Karpas-422 (cell line): ENCODE measurements around the gene ITGB7. TPM values are rescaled to one million over a fixed set of nuclear protein-coding genes. Genes with fewer than 3 reads are reported as not detected.

Experiments
- DNase-seq: peaks from one replicate; pipeline ENCODE4 v3.0.0-alpha.2; 2015
- H2AFZ ChIP-seq: fragments of 200-600 bp; sonication (generic); 2 replicates; pipeline ENCODE4 v1.6.1; 2014; ENCODE audit warnings: antibody characterized with exemption, low read length, mixed read lengths
- H3K27ac ChIP-seq: fragments of 200-600 bp; sonication (generic); 2 replicates; pipeline ENCODE4 v1.5.1; 2014; ENCODE audit warnings: mild to moderate bottlenecking, low read length, moderate library complexity
- H3K27me3 ChIP-seq: fragments of 200-600 bp; sonication (generic); 2 replicates; pipeline ENCODE4 v1.6.1; 2014; ENCODE audit warnings: low read length, mixed read lengths
- H3K36me3 ChIP-seq: fragments of 200-600 bp; sonication (generic); 2 replicates; pipeline ENCODE4 v1.6.1; 2014; ENCODE audit warnings: low read length, mixed read lengths; ENCODE audit not compliant: insufficient read depth
- H3K4me1 ChIP-seq: fragments of 200-600 bp; sonication (generic); 2 replicates; pipeline ENCODE4 v1.6.1; 2014; ENCODE audit warnings: mild to moderate bottlenecking, low read length, mixed read lengths
- H3K4me2 ChIP-seq: fragments of 200-600 bp; sonication (generic); 2 replicates; pipeline ENCODE4 v1.6.1; 2014; ENCODE audit warnings: low read length, low read depth, mild to moderate bottlenecking; ENCODE audit not compliant: poor library complexity, severe bottlenecking
- H3K4me3 ChIP-seq: fragments of 200-600 bp; sonication (generic); 2 replicates; pipeline ENCODE4 v1.5.1; 2014; ENCODE audit warnings: mild to moderate bottlenecking, antibody characterized with exemption, low read length, mixed read lengths
- H3K79me2 ChIP-seq: fragments of 200-600 bp; sonication (generic); 2 replicates; pipeline ENCODE4 v1.6.1; 2014; ENCODE audit warnings: mild to moderate bottlenecking, low read length, mixed read lengths
- H3K9ac ChIP-seq: fragments of 200-600 bp; sonication (generic); 2 replicates; pipeline ENCODE4 v1.6.0; 2014; ENCODE audit warnings: low read length
- H3K9me2 ChIP-seq: fragments of 200-600 bp; sonication (generic), shearing (Covaris generic); replicated peaks from 2 replicates; pipeline ENCODE4 v1.6.0; 2014; ENCODE audit warnings: mild to moderate bottlenecking, low read length, moderate library complexity; ENCODE audit not compliant: insufficient read depth
- H3K9me3 ChIP-seq: fragments of 300-700, 200-600 bp; sonication (generic); 2 replicates; pipeline ENCODE4 v1.6.1; 2014; ENCODE audit warnings: low read length, mixed read lengths
- H4K20me1 ChIP-seq: fragments of 200-600 bp; sonication (generic); 2 replicates; pipeline ENCODE4 v1.6.1; 2014; ENCODE audit warnings: mild to moderate bottlenecking, antibody characterized with exemption, low read length, low read depth; ENCODE audit not compliant: insufficient read depth
- total RNA-seq: library from RNA; depleted of rRNA; stranded (reverse); fragments of >200 nt; shearing (Covaris generic); gene quantifications from 2 replicates; pipeline ENCODE4 v1.2.3, GENCODE V29; 2014; ENCODE audit warnings: low replicate concordance

ITGB7 gene
- total RNA-seq, 1 experiment from 2014 or later, result 124 TPM

DNA sequence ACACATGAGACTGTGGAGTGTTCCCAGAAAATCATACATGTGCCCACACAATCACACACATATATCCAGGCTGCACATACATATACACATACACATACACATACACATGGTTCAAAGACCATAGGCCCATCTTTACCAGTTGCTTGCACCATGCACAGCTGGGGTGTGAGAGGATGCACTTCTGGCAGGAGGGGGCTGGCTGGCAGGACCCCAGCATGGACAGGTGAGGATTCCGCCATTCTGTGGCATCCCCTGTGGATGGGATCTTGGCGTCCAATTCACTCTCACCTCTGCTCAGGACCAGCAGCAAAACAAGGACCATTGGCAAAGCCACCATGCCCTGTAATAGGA lies 7.0 kb downstream of the ITGB7 start:
- H3K9ac ChIP-seq, result peak overlapping the region; percentile 62
- H3K27me3 ChIP-seq, result no peaks in the 10 kb centered on the region
- H3K79me2 ChIP-seq, result peaks cover 42% of the 10 kb centered on the region
- H3K36me3 ChIP-seq, result peaks cover 25% of the 10 kb centered on the region
- no peak for DNase-seq
- H3K4me1 ChIP-seq, result peaks cover 60% of the 10 kb centered on the region
- H2AFZ ChIP-seq, result no peak overlapping the region
- no peaks in the 10 kb centered on the region for H4K20me1 ChIP-seq
- peak overlapping the region; percentile 95 for H3K27ac ChIP-seq
- no peaks in the 10 kb centered on the region for H3K9me3 ChIP-seq
- peak overlapping the region; percentile 47 for H3K4me3 ChIP-seq
- H3K4me2 ChIP-seq, result peak overlapping the region; percentile 74
- no peaks in the 10 kb centered on the region for H3K9me2 ChIP-seq

DNA sequence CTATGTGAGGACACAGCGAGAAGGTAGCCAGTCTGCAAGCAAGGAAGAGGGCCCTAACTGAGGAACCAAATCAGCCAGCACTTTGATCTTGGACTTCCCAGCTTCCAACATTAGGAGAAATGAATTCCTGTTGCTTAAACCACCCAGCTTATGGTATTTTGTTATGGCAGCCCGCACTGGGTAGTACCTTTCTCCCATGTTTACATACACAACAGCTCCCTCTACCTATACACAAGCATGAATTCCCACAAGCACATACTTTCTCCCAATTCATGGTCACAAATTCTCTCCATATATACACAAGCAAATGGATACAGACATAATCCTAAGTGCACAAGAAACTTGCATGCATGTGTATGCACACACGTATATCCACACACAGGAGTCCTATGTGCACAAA lies 7.4 kb downstream of the ITGB7 start:
- Histone ChIP-seq H4K20me1 (no peaks in the 10 kb centered on the region), H2AFZ (no peak overlapping the region), H3K4me2 (peak overlapping the region; percentile 74)

DNA sequence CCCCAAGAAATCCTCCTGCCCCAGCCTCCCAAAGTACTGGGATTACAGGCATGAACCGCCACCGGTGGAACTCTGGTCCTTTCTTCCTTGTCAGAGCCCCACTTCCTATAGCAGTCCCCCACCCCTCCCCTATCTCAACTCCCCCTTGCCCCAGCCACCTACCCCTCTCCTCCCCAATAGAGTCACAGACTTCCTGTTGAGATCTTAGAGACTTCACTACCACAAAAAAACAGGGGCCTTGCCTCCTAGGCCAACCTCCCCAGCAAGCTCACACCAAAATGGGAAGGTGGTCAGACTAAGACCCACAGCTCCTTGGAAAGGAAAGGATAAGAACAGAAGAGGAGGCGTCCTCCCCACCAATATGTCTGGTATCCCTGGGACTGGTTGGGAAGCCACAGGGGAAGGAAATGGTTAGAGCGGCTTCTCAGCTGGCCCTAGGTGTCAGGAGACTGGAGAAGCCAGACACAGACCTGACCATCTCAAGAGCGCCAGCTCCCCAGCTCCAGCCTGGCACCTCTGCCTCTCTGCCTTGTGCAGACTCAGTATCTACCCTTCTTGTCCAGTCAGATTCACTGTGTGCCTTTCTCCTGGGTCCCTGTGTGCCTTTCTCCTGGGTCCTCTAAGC lies 8.5 kb downstream of the ITGB7 start:
- peak overlapping the region; percentile 95 for H3K27ac ChIP-seq
- DNase-seq, result no peak
- no peaks in the 10 kb centered on the region for H4K20me1 ChIP-seq
- no peak overlapping the region for H2AFZ ChIP-seq
- H3K4me3 ChIP-seq, result no peak overlapping the region
- H3K9ac ChIP-seq, result peak overlapping the region; percentile 13; the same call in 1 of the 2 replicates
- peaks cover 27% of the 10 kb centered on the region for H3K79me2 ChIP-seq
- H3K9me3 ChIP-seq, result no peaks in the 10 kb centered on the region
- peaks cover 17% of the 10 kb centered on the region for H3K36me3 ChIP-seq
- no peaks in the 10 kb centered on the region for H3K27me3 ChIP-seq
- H3K4me1 ChIP-seq, result peaks cover 48% of the 10 kb centered on the region
- H3K9me2 ChIP-seq, result no peaks in the 10 kb centered on the region
- no peak overlapping the region for H3K4me2 ChIP-seq

More for the DNA sequence above, 7.4 kb downstream of the ITGB7 start:
- Histone ChIP-seq H3K36me3 (peaks cover 25% of the 10 kb centered on the region), H3K27me3 (no peaks in the 10 kb centered on the region), H3K4me3 (peak overlapping the region; percentile 47), H3K9ac (peak overlapping the region; percentile 62), H3K9me3 (no peaks in the 10 kb centered on the region), H3K27ac (peak overlapping the region; percentile 95), H3K4me1 (peaks cover 56% of the 10 kb centered on the region), H3K9me2 (no peaks in the 10 kb centered on the region), H3K79me2 (peaks cover 38% of the 10 kb centered on the region)
- no peak for DNase-seq

- no peak overlapping the region for H3K9ac ChIP-seq
- H3K4me1 ChIP-seq, result peaks cover 33% of the 10 kb centered on the region
- H2AFZ ChIP-seq, result no peak overlapping the region
- H3K36me3 ChIP-seq, result peaks cover 24% of the 10 kb centered on the region; the same call in 1 of the 2 replicates
- no peak overlapping the region for H3K27ac ChIP-seq
- no peaks in the 10 kb centered on the region for H3K9me3 ChIP-seq
- H4K20me1 ChIP-seq, result no peaks in the 10 kb centered on the region
- H3K79me2 ChIP-seq, result peaks cover 13% of the 10 kb centered on the region
- H3K4me2 ChIP-seq, result no peak overlapping the region
- H3K4me3 ChIP-seq, result no peak overlapping the region
- H3K9me2 ChIP-seq, result no peaks in the 10 kb centered on the region
- no peak for DNase-seq
- H3K27me3 ChIP-seq, result no peaks in the 10 kb centered on the region
Measured at GRCh38 chr12:53197011-53197640, 9.9 kb downstream of the ITGB7 start.

DNA sequence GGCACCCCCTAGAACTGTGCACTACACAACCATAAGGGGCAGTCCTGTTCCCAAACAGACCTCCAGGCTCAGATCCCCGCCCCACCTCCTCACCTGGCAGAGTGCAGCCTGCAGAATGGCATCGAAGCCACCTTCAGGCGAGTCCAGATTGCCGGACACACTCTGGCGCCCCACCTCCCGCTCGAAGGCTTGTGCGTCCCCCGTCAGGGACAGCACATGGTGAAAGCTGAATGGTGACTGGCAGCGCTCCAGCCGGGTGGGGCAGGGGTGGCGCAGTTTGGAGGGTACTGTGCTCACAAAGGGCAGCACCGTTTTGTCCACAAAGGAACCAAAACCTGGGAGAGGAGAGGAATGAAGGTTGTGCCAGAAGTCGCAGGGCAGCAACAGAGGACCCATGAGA lies 10.6 kb downstream of the ITGB7 start:
- Histone ChIP-seq H2AFZ (no peak overlapping the region), H3K9me2 (no peaks in the 10 kb centered on the region), H3K4me2 (no peak overlapping the region), H3K4me3 (no peak overlapping the region), H3K36me3 (peaks cover 26% of the 10 kb centered on the region; the same call in 1 of the 2 replicates), H3K9me3 (no peaks in the 10 kb centered on the region), H3K27ac (no peak overlapping the region), H3K27me3 (no peaks in the 10 kb centered on the region), H3K4me1 (peaks cover 27% of the 10 kb centered on the region), H3K9ac (no peak overlapping the region), H3K79me2 (peaks cover 13% of the 10 kb centered on the region), H4K20me1 (no peaks in the 10 kb centered on the region)
- DNase-seq, result peak; percentile 39

DNA sequence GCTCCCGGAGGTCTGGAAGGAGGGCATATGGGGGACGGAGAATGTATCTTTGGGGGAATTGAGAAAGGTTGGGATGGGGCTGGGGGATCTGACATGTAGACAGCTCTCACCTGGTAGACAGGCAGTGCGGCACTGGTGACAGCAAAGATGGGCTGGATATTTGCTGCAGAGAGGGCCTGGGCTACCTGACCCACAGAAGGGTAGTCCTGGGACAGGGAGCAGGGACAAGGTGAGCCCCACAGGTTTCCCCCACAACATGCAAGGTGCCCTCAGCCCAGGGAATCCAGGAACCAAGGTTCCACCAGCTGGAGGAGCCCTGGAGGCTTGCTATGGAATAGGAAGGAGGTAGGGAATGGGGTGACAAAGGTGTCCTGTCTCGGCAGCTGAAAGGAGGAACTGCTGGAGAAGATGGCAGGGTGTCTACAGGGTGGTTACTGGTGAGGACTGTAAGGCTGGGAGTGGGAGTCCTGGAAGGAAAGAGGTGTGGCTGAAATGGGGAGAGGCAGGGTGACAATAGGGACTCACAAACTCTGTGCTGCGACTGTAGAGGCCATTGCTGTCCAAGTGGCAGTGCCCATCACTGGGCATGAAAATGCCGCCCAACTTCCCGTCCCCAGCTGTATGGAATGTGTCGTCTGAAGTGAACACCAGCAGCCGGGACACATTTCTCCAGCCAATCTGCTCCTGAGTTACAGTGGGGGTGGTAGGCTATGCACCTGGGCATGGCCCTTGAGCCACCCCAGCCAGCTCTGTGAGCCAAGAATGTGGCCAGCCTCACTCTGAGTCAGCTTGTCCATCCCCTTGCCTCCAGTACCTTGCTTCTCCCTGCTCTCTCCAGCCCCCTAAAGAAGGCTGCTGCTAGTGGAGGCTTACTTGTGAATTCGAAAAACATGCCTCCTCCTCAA lies 11.3 kb downstream of the ITGB7 start:
- H3K79me2 ChIP-seq, result peaks cover 13% of the 10 kb centered on the region
- no peak overlapping the region for H3K9ac ChIP-seq
- no peak overlapping the region for H2AFZ ChIP-seq
- no peaks in the 10 kb centered on the region for H4K20me1 ChIP-seq
- no peak overlapping the region for H3K27ac ChIP-seq
- H3K36me3 ChIP-seq, result peaks cover 33% of the 10 kb centered on the region; the same call in 1 of the 2 replicates
- no peak for DNase-seq
- H3K4me2 ChIP-seq, result no peak overlapping the region
- no peaks in the 10 kb centered on the region for H3K9me2 ChIP-seq
- H3K4me3 ChIP-seq, result no peak overlapping the region
- no peaks in the 10 kb centered on the region for H3K27me3 ChIP-seq
- H3K9me3 ChIP-seq, result no peaks in the 10 kb centered on the region
- H3K4me1 ChIP-seq, result peaks cover 20% of the 10 kb centered on the region

GRCh38 chr12:53194973-53195372 lies 12.1 kb downstream of the ITGB7 start:
- peak overlapping the region; percentile 45; the same call in 1 of the 2 replicates for H3K27ac ChIP-seq
- H3K4me2 ChIP-seq, result no peak overlapping the region
- no peaks in the 10 kb centered on the region for H3K9me3 ChIP-seq
- peaks cover 16% of the 10 kb centered on the region for H3K4me1 ChIP-seq
- DNase-seq, result peak; percentile 40
- no peak overlapping the region for H3K9ac ChIP-seq
- H3K79me2 ChIP-seq, result peaks cover 10% of the 10 kb centered on the region
- peaks cover 33% of the 10 kb centered on the region; the same call in 1 of the 2 replicates for H3K36me3 ChIP-seq
- H3K9me2 ChIP-seq, result no peaks in the 10 kb centered on the region
- H3K27me3 ChIP-seq, result no peaks in the 10 kb centered on the region
- no peak overlapping the region for H2AFZ ChIP-seq
- H4K20me1 ChIP-seq, result no peaks in the 10 kb centered on the region
- no peak overlapping the region for H3K4me3 ChIP-seq
